NCI-H748 (cell line): ENCODE results near the gene CPTP.
A peak's percentile ranks its signal among the peaks of the same experiment; 100 is the strongest.
"Not testable (repeated sequence)": the region's sequence is repeated elsewhere in the genome, so short reads cannot be mapped to it uniquely, and the experiment has no call there.

Source experiments
- DNase-seq: peaks from one replicate; lab custom pipeline; 2025; ENCODE audit not compliant: unreplicated experiment; lab: John Stamatoyannopoulos, UW

Gene CPTP

GRCh38 chr1:1360506-1361169 is 36.0 kb downstream of the CPTP start:
- no peak for DNase-seq

GRCh38 chr1:1361233-1361981 is 36.8 kb downstream of the CPTP start:
- no peak for DNase-seq

GRCh38 chr1:1361982-1362423 is 37.4 kb downstream of the CPTP start:
- DNase-seq, result no peak

GRCh38 chr1:1364266-1364665 is 39.7 kb downstream of the CPTP start:
- DNase-seq, result no peak

- DNase-seq, result no peak
Measured at GRCh38 chr1:1365875-1366698, 41.5 kb downstream of the CPTP start.

DNA sequence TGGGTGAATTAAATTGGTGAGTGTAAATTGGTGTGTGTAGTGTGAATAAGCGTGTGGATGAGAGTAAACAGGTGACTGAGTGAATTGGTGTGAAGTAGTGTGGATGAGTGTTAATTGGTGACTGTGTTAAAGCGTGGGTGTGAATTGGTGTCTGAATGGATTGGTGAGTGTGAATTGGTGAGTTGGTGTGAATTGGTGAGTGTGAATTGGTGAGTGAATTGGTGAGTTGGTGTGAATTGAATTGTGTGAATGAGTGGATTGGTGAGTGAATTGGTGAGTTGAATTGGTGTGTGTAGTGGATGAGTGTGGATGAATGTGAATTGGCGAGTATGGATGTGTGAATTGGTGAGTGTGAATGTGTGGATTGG is 42.1 kb downstream of the CPTP start:
- DNase-seq, result no peak

GRCh38 chr1:1367315-1367714 is 42.7 kb downstream of the CPTP start:
- DNase-seq, result no peak

DNA sequence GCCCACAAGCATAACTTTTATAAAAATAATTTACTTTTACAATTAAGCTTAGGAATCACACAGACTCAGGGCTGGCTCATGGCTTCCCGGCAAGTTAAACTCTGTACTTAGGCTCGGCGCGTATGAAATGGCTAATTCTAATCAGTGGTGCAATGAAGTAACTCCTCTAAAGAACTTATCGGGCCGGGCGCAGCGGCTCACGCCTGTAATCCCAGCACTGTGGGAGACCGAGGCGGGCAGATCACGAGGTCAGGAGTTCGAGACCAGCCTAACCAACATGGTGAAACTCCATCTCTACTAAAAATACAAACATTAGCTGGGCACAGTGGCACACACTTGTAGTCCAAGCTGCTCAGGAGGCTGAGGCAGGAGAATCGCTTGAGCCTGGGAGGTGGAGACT is 45.5 kb downstream of the CPTP start:
- not testable (repeated sequence) for DNase-seq

DNA sequence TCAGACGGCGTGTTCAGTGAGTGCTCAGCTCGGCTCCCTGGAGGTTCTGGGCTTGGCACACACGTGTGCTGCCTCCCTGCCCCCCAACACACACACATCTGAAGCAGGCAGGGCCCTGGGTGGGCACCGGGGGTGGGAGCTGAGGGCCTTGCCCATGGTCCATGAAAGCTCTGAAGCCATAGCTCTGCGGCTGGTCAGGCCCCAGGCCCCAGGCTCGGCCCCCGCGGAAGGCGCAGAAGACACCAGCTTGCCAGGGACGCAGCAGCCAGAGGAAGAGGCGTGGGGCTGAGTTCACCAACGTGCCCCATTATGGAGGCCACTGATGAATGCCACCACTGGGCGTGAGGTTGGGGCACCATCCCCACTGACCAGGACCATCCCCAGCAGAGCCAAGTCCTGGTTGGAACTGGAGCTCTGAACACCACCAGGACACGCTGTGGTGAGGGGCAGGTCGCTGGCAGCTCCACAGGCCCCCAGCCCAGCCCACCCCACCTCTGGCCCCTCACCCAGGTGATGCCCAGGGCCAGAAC is 46.2 kb downstream of the CPTP start:
- DNase-seq, result no peak

GRCh38 chr1:1371364-1371745 is 46.8 kb downstream of the CPTP start:
- DNase-seq, result no peak

DNA sequence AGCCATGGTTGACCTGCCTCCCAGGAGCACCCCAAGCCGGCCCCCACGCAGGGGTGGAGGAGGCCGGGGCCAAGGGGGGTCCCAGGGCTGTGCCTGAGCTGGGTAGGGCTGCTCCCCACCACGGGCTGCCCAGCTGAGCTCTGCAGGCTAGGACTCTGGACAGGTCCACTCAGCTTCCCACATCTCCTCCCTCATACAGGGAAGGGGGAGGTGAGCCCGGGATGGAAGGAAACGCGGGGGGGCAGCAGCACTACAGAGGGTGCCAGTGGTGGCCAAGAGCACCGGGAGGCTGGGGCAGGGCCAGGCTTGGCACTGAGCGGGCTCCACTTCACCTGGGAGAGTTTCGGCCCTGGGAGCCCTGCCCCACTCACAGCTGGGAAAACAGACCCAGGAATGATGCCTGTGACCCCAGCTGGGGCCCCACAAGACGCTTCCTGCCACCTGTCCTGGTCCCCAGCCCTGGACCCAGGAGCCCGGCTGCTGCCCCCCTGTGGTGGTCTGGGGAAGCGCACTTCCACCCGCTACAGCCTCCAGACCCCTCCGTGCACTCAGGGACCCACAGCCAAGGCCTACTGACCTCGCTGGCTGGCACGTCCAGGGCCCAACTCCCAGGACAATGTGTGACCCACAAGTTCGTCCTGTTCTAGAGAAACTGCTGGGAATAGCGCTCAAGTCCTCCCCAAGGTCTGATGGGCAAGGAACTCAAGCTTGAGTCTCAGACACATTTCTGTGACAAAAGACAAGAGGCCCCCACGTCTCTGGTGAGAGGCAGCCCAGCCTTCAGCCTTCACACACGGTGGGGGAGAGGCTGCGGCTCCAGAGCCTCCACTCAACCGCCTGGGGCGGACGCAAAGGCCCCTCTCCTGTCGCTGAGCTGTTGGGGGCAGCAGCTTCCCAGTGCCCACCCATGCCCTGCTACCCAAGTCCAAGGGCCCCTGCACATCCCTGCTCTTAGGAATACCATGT is 47.4 kb downstream of the CPTP start:
- DNase-seq, result peak; percentile 42

- DNase-seq, result no peak
Measured at GRCh38 chr1:1373051-1373814, 48.6 kb downstream of the CPTP start.

DNA sequence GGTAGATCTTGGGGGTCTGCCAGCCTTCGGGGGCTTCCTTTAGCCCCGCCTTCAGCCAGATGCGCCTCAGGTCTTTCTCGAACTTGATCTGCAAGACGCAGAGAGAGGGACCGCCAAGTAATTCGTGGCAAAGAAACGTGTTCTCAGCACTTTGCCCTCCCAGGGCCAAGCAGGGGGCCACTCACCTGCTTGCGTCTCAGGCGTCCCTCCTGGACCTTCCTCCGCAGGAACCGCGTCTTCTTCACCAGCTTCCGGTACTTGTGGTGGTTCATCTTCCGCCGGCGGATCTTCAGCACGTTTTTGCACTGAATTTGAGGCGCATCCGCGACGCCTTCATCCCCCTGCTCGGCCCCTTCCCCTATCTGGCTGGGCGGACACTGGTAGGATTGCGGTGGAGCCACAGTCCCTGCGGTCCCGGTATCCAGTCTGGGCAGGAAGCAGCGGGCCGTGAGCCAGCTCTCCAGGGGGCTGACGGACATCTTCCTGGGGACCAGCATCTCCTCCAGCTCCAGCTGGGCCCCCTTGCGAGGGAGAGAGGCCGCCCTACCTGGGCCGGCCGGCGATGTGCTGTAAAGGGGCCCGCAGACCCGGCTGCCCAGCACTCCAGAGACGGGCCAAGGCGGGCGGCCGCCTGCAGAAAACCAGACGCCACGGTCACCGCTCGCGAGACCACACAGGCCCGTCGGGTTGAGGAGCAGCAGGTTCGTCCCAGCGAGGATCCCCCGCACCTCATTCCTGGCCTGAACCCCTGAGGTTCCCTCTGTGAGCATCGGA is 49.4 kb downstream of the CPTP start:
- DNase-seq, result no peak

GRCh38 chr1:1374589-1374928 is 50.0 kb downstream of the CPTP start:
- DNase-seq, result peak; percentile 13

DNA sequence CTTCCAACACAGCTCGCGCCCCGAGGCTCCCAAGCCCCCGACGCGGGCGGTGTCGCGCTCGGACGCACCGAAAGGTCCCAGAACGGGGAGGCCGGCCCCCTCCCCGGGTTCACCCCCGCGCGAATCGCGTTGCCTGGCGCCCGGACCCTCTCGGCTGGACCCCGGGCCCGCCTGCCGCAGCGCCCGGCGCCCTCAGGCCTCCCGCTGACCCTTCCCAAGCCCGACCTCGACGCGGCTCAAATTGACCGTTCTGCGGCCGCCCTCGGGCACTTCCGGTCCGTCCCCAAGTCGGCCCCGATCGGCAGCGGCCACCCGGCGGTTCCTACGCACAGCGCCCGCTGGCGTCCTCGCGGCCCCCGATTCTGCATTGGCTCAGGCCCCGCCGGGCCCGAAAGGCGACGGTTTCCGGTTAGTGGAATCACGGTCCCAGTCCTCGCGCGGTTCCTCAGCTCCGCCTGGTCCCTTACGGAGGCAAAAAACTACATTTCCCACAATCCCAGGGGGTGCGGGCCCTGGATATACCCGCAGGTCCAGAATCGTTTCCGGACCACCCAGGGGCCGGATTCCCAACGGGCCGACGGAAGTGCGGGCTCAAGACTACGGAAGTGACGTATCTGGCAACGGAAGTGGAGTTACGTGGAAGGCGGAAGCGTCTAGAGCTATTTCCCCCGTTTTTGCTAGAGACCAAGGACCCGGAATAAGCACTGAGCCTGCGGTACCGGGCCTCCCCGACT is 50.5 kb downstream of the CPTP start, which contains the start of gene AURKAIP1:
TSS of gene AURKAIP1 (minus strand) at position 279 of the 734 bp plus-strand sequence. CDS start 451 bp downstream, outside the sequence.
- peak; percentile 99 for DNase-seq

DNA sequence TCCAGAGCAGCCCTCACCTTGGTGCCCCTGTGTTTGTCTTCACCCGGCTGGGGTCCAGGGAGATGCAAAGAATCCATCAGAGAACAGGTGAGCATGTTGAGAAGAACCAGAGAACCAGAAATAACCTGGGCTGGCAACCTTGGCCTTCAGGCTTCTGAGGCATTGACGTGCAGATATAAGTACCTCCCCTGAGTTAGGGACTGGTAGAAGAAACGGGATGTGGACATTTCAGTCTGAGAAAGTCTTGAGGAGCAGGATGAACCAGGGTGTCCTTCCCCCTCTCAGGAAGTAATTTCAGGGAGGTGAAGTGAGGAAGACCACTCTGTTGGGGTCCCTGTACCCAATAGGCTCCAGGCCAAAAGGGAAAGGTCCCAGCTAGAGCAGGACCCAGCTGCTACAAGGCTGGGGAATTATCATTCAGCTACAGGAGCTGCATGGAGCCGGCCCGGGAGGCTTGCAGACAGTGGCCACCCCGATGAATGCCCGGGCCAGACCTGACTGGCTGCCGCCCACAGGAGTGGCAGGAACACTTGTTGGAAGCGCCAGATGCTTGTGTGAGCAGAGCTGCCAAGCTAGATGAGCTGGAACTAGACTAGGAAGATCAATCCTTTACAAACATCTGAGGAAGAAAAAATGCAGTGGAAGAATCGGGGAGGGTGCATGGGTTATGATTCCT is 52.1 kb downstream of the CPTP start:
- DNase-seq, result no peak

DNA sequence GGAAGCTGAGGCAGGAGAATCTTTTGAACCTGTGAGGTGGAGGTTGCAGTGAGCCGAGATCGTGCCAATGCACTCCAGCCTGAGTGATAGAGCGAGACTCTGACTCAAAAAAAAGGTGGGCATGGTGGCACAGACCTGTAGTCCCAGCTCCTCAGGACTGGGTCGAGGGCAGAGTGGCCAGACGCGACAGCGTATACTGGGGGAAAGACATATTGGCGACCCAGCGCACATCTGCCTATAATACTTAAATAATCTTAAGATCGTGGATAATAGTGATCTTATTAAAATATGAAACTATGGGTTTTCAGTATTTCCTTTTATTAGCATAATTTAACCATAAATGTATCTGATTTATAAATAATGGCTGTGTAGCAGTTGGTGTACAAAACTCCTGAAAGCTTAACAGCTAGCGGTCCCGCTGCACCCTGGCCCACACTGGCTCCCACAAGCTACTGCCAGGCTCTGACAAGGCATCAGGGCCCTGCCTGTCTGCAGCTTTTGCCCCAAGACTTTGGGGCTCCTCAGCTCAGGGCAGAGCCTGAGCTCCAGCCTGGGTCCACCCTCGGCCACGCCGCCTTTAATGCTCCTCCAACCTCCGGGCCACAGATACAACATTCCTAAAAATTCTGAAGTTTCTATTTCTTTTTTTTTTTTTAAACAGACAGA is 53.1 kb downstream of the CPTP start:
- no peak for DNase-seq
